A673 (cell line): Measurements from ENCODE around the gene PDE6B.

Experiments used
- EZH2 ChIP-seq: fragments of 200-600 bp; sonication (generic); IDR thresholded peaks from 2 replicates; pipeline ENCODE4 v1.6.1; 2017; ENCODE audit warnings: borderline replicate concordance, low read depth, mild to moderate bottlenecking, mixed read lengths, antibody characterized with exemption, low read length; ENCODE audit not compliant: poor library complexity, severe bottlenecking
- TF ChIP-seq, protein P1 (sequence below): fragments of 300-800, 200-600 bp; sonication (generic); conservative IDR thresholded peaks from 2 replicates; pipeline ENCODE4 v1.5.1; 2017; ENCODE audit warnings: low read depth, mild to moderate bottlenecking, antibody characterized with exemption, low read length, moderate library complexity, mixed read lengths

DNA sequence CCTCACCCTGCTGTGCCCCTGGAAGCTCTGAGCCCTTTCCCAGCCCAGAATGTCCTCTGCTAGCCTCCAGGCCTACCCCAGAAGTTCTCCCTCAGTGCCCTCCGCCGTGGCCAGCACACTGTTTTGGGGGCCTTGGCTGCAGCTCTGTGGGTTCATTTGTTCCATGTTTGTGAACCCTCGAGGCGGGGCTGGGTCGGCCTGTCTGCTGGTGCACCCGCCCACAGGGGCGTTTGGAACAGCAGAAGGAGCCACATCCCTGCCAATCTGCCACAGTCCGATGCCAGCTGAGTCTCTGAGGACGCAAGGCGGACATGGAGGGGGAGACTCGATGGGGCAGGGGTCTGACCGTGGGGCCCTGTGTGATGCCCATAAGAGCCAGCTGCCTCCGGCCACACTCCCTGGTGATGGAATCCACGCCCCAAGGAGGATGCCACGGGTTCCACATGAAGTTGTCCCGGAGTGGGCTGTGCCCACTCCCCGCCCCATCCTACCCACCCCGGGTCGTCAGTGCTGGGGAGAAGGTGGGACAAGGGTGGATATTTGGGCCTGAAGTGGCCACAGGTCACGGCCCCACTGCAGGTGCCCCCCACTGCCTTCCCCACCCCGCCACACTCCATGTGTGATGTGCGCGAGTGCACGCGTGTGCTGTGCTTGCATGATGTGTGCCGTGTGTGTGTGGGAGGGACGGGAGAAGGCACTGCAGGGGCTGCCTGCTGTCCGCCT lies 41.6 kb downstream of the PDE6B start:
- TF ChIP-seq, protein P1, sequence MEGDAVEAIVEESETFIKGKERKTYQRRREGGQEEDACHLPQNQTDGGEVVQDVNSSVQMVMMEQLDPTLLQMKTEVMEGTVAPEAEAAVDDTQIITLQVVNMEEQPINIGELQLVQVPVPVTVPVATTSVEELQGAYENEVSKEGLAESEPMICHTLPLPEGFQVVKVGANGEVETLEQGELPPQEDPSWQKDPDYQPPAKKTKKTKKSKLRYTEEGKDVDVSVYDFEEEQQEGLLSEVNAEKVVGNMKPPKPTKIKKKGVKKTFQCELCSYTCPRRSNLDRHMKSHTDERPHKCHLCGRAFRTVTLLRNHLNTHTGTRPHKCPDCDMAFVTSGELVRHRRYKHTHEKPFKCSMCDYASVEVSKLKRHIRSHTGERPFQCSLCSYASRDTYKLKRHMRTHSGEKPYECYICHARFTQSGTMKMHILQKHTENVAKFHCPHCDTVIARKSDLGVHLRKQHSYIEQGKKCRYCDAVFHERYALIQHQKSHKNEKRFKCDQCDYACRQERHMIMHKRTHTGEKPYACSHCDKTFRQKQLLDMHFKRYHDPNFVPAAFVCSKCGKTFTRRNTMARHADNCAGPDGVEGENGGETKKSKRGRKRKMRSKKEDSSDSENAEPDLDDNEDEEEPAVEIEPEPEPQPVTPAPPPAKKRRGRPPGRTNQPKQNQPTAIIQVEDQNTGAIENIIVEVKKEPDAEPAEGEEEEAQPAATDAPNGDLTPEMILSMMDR = no peak
- TF ChIP-seq EZH2 = no peak
